Measurements from ENCODE around the gene CNNM1.

The CNNM1 gene

DNA sequence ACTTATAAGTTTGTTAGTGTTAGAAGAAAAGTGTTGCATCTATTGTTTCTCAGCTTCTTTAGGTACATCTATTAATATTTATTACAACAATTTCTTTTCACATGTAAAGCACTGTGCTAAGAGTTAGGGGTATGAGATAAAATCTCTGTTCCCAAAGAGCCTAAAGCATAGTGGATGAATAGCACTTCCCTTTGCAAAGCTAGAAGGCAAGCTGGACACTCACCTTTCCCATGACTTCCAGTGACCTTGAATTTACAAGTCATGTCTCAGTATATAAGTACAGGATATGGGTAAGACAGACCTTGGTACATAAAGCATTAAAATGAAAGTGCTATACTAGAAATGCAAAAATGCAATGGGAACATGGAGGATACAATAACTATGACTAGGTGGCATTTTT is 8.7 kb downstream of the CNNM1 start:
- H3K4me1 ChIP-seq (ENCODE audit: control insufficient read depth in 1 of 2, insufficient read depth in 2 of 2, low read length in 2 of 2): no peaks in the 10 kb centered on the region
- no peak overlapping the region for H3K27ac ChIP-seq (ENCODE audit: low read length)
- H3K36me3 ChIP-seq (ENCODE audit: control insufficient read depth in 1 of 2, insufficient read depth in 2 of 2, low read length in 2 of 2): no peaks in the 10 kb centered on the region
- no peaks in the 10 kb centered on the region for H3K9me3 ChIP-seq (ENCODE audit: control insufficient read depth in 1 of 2, low read length in 2 of 2)
- no peaks in the 10 kb centered on the region for H3K27me3 ChIP-seq (ENCODE audit: low read depth, low read length)
- H3K4me3 ChIP-seq (ENCODE audit: low read depth in 1 of 2, low read length in 2 of 2): no peak overlapping the region

DNA sequence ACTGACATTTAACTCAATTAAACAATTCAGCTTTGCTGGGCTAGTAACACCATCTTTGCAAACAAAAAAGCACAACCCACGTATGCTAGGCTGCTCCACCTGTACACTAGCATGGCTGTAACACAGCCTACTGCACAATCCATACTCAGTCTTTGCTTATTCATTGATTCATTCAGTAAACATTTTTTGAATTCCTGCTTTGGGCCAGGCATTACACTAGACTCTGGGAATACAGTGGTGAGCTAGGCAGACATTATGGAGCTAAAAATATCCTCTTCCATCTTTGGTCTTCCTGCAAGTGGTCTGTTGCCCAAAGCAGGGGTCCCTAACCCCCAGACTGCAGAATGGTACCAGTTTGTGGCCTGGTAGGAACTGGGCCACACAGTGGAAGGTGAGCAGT is 9.9 kb downstream of the CNNM1 start:
- Histone ChIP-seq H3K9me3 (ENCODE audit: control insufficient read depth in 1 of 2, low read length in 2 of 2) (no peaks in the 10 kb centered on the region), H3K4me1 (ENCODE audit: control insufficient read depth in 1 of 2, insufficient read depth in 2 of 2, low read length in 2 of 2) (no peaks in the 10 kb centered on the region), H3K27ac (ENCODE audit: low read length) (no peak overlapping the region), H3K27me3 (ENCODE audit: low read depth, low read length) (no peaks in the 10 kb centered on the region), H3K36me3 (ENCODE audit: control insufficient read depth in 1 of 2, insufficient read depth in 2 of 2, low read length in 2 of 2) (no peaks in the 10 kb centered on the region), H3K4me3 (ENCODE audit: low read depth in 1 of 2, low read length in 2 of 2) (no peak overlapping the region)

DNA sequence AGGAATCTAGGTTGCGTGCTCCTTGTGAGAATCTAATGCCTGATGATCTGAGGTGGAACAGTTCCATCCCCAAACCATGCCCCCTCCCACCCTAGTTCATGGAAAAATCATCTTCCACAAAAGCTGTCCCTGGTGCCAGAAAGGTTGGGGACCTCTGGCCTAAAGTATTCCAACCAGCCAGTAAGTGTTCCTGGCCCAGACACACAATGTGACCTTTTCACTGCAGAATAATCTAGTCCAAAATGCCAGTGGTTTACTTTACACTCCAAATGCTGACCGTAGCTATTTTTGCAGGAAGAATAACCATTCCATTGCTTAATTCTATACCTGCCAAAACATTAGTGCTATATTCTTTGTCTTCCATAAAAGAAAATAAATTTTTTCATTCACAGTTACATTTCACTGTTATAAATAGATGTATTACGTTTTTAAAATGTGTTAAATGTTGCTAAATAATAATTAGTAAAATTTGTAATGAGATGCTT is 10.4 kb downstream of the CNNM1 start:
- no peaks in the 10 kb centered on the region for H3K27me3 ChIP-seq (ENCODE audit: low read depth, low read length)
- no peaks in the 10 kb centered on the region for H3K9me3 ChIP-seq (ENCODE audit: control insufficient read depth in 1 of 2, low read length in 2 of 2)
- H3K4me3 ChIP-seq (ENCODE audit: low read depth in 1 of 2, low read length in 2 of 2): no peak overlapping the region
- H3K4me1 ChIP-seq (ENCODE audit: control insufficient read depth in 1 of 2, insufficient read depth in 2 of 2, low read length in 2 of 2): peaks cover 0 to 2% of the 10 kb centered on the region in 2 donors
- H3K36me3 ChIP-seq (ENCODE audit: control insufficient read depth in 1 of 2, insufficient read depth in 2 of 2, low read length in 2 of 2): no peaks in the 10 kb centered on the region
- H3K27ac ChIP-seq (ENCODE audit: low read length): no peak overlapping the region

DNA sequence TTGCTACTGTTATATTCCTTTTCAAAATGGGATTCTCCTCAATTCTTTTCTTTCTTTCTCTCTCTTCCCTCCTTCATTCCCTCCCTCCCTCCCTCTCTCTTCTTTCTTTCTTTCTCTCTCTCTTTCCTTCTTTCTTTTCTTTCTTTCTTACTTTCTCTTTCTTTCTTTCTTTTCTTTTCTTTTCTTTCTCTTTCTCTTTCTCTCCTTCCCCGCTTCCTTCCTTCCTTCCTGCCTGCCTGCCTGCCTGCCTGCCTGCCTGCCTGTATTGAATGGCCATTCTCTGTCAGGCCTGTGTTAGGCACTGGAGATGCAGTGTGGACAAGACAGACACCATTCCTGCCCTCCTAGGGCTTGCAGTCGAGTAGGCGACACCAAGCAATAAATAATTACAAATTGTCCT is 11.5 kb downstream of the CNNM1 start:
- Histone ChIP-seq H3K4me3 (ENCODE audit: low read depth in 1 of 2, low read length in 2 of 2) (no peak overlapping the region), H3K4me1 (ENCODE audit: control insufficient read depth in 1 of 2, insufficient read depth in 2 of 2, low read length in 2 of 2) (peaks cover 0 to 5% of the 10 kb centered on the region in 2 donors), H3K36me3 (ENCODE audit: control insufficient read depth in 1 of 2, insufficient read depth in 2 of 2, low read length in 2 of 2) (no peaks in the 10 kb centered on the region), H3K27ac (ENCODE audit: low read length) (no peak overlapping the region), H3K27me3 (ENCODE audit: low read depth, low read length) (no peaks in the 10 kb centered on the region), H3K9me3 (ENCODE audit: control insufficient read depth in 1 of 2, low read length in 2 of 2) (no peaks in the 10 kb centered on the region)

- H3K27me3 ChIP-seq (ENCODE audit: low read depth, low read length): no peaks in the 10 kb centered on the region
- H3K4me3 ChIP-seq (ENCODE audit: low read depth in 1 of 2, low read length in 2 of 2): no peak overlapping the region
- no peaks in the 10 kb centered on the region for H3K9me3 ChIP-seq (ENCODE audit: control insufficient read depth in 1 of 2, low read length in 2 of 2)
- peaks cover 0 to 5% of the 10 kb centered on the region in 2 donors for H3K4me1 ChIP-seq (ENCODE audit: control insufficient read depth in 1 of 2, insufficient read depth in 2 of 2, low read length in 2 of 2)
- no peak overlapping the region for H3K27ac ChIP-seq (ENCODE audit: low read length)
- H3K36me3 ChIP-seq (ENCODE audit: control insufficient read depth in 1 of 2, insufficient read depth in 2 of 2, low read length in 2 of 2): no peaks in the 10 kb centered on the region
These were observed 12.1 kb downstream of the CNNM1 start for GRCh38 chr10:99341248-99341647.

DNA sequence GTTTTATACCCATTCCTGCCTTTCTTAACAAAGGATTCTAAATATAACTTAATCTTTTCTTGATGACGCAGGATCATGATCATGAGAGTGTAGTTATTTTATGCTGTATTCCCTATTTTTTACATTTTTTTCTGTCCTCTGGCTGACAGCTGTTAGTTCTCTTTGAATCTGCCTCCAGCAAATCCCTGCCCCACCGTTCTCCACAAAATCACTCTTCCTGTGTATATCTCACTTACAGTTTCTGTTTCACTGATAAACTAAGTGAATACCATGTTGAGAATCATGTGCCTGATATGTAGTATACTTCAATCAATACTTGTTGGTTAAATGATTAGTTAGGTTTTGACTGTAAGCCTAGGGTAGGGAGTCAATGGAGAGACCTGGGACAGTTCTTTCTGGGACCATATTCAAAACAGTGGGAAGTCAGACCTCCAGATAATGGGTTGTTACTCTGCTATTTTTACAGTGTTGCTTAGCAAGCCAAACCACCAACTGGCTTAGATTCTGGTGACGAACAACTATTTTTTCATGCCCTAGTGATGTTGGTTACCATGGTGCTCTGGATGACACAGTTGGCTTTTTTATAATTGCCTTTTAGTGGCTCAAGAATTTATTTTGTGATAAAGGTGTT is 12.8 kb downstream of the CNNM1 start:
- Histone ChIP-seq H3K4me1 (ENCODE audit: control insufficient read depth in 1 of 2, insufficient read depth in 2 of 2, low read length in 2 of 2) (peaks cover 0 to 5% of the 10 kb centered on the region in 2 donors), H3K27me3 (ENCODE audit: low read depth, low read length) (no peaks in the 10 kb centered on the region), H3K9me3 (ENCODE audit: control insufficient read depth in 1 of 2, low read length in 2 of 2) (no peaks in the 10 kb centered on the region), H3K27ac (ENCODE audit: low read length) (no peak overlapping the region), H3K4me3 (ENCODE audit: low read depth in 1 of 2, low read length in 2 of 2) (no peak overlapping the region), H3K36me3 (ENCODE audit: control insufficient read depth in 1 of 2, insufficient read depth in 2 of 2, low read length in 2 of 2) (no peaks in the 10 kb centered on the region)

- H3K4me3 ChIP-seq (ENCODE audit: low read depth in 1 of 2, low read length in 2 of 2): no peak overlapping the region
- H3K9me3 ChIP-seq (ENCODE audit: control insufficient read depth in 1 of 2, low read length in 2 of 2): no peaks in the 10 kb centered on the region
- no peaks in the 10 kb centered on the region for H3K27me3 ChIP-seq (ENCODE audit: low read depth, low read length)
- no peaks in the 10 kb centered on the region for H3K36me3 ChIP-seq (ENCODE audit: control insufficient read depth in 1 of 2, insufficient read depth in 2 of 2, low read length in 2 of 2)
- H3K4me1 ChIP-seq (ENCODE audit: control insufficient read depth in 1 of 2, insufficient read depth in 2 of 2, low read length in 2 of 2): peaks cover 0 to 5% of the 10 kb centered on the region in 2 donors
- no peak overlapping the region for H3K27ac ChIP-seq (ENCODE audit: low read length)
These were observed 14.1 kb downstream of the CNNM1 start for GRCh38 chr10:99343262-99343661.

- Histone ChIP-seq H3K9me3 (ENCODE audit: control insufficient read depth in 1 of 2, low read length in 2 of 2) (no peaks in the 10 kb centered on the region), H3K4me3 (ENCODE audit: low read depth in 1 of 2, low read length in 2 of 2) (no peak overlapping the region), H3K27ac (ENCODE audit: low read length) (no peak overlapping the region), H3K27me3 (ENCODE audit: low read depth, low read length) (no peaks in the 10 kb centered on the region), H3K36me3 (ENCODE audit: control insufficient read depth in 1 of 2, insufficient read depth in 2 of 2, low read length in 2 of 2) (no peaks in the 10 kb centered on the region), H3K4me1 (ENCODE audit: control insufficient read depth in 1 of 2, insufficient read depth in 2 of 2, low read length in 2 of 2) (peaks cover 0 to 5% of the 10 kb centered on the region in 2 donors)
These were observed 15.6 kb downstream of the CNNM1 start for GRCh38 chr10:99344715-99345114.

DNA sequence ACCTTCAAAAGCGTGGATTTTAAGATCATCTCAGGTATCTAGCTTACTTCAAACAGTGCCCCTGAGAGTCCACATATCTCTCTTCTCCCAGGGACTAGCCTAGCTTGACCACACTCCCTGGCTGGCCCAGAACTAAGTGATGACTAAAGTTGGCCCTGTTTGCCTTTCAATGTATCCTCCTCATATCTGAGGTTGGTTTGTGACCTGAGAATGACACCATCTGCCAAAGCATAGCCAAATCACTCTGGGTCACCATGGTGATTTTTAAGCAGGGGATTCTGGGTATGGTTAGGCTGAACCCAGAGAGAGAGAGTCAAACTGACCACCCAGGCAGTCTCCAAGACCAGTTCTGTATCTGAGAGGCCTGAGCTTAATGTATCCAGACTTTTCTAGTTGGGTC is 16.2 kb downstream of the CNNM1 start:
- Histone ChIP-seq H3K9me3 (ENCODE audit: control insufficient read depth in 1 of 2, low read length in 2 of 2) (no peaks in the 10 kb centered on the region), H3K36me3 (ENCODE audit: control insufficient read depth in 1 of 2, insufficient read depth in 2 of 2, low read length in 2 of 2) (no peaks in the 10 kb centered on the region), H3K4me1 (ENCODE audit: control insufficient read depth in 1 of 2, insufficient read depth in 2 of 2, low read length in 2 of 2) (peaks cover 0 to 5% of the 10 kb centered on the region in 2 donors), H3K27ac (ENCODE audit: low read length) (no peak overlapping the region), H3K27me3 (ENCODE audit: low read depth, low read length) (no peaks in the 10 kb centered on the region), H3K4me3 (ENCODE audit: low read depth in 1 of 2, low read length in 2 of 2) (no peak overlapping the region)

GRCh38 chr10:99346247-99346646 is 17.1 kb downstream of the CNNM1 start:
- Histone ChIP-seq H3K36me3 (ENCODE audit: control insufficient read depth in 1 of 2, insufficient read depth in 2 of 2, low read length in 2 of 2) (no peaks in the 10 kb centered on the region), H3K4me1 (ENCODE audit: control insufficient read depth in 1 of 2, insufficient read depth in 2 of 2, low read length in 2 of 2) (peaks cover 0 to 5% of the 10 kb centered on the region in 2 donors), H3K4me3 (ENCODE audit: low read depth in 1 of 2, low read length in 2 of 2) (no peak overlapping the region), H3K27me3 (ENCODE audit: low read depth, low read length) (no peaks in the 10 kb centered on the region), H3K27ac (ENCODE audit: low read length) (no peak overlapping the region), H3K9me3 (ENCODE audit: control insufficient read depth in 1 of 2, low read length in 2 of 2) (no peaks in the 10 kb centered on the region)

- Histone ChIP-seq H3K27ac (ENCODE audit: low read length) (no peak overlapping the region), H3K36me3 (ENCODE audit: control insufficient read depth in 1 of 2, insufficient read depth in 2 of 2, low read length in 2 of 2) (no peaks in the 10 kb centered on the region), H3K4me1 (ENCODE audit: control insufficient read depth in 1 of 2, insufficient read depth in 2 of 2, low read length in 2 of 2) (peaks cover 0 to 5% of the 10 kb centered on the region in 2 donors), H3K27me3 (ENCODE audit: low read depth, low read length) (no peaks in the 10 kb centered on the region), H3K9me3 (ENCODE audit: control insufficient read depth in 1 of 2, low read length in 2 of 2) (no peaks in the 10 kb centered on the region), H3K4me3 (ENCODE audit: low read depth in 1 of 2, low read length in 2 of 2) (no peak overlapping the region)
These were observed 18.5 kb downstream of the CNNM1 start for GRCh38 chr10:99347672-99348071.

- Histone ChIP-seq H3K36me3 (ENCODE audit: control insufficient read depth in 1 of 2, insufficient read depth in 2 of 2, low read length in 2 of 2) (no peaks in the 10 kb centered on the region), H3K27me3 (ENCODE audit: low read depth, low read length) (no peaks in the 10 kb centered on the region)
These were observed 24.0 kb downstream of the CNNM1 start for GRCh38 chr10:99353182-99353581.

More at GRCh38 chr10:99353182-99353581, 24.0 kb downstream of the CNNM1 start:
- Histone ChIP-seq H3K27ac (ENCODE audit: low read length) (no peak overlapping the region), H3K9me3 (ENCODE audit: control insufficient read depth in 1 of 2, low read length in 2 of 2) (no peaks in the 10 kb centered on the region), H3K4me3 (ENCODE audit: low read depth in 1 of 2, low read length in 2 of 2) (no peak overlapping the region), H3K4me1 (ENCODE audit: control insufficient read depth in 1 of 2, insufficient read depth in 2 of 2, low read length in 2 of 2) (no peaks in the 10 kb centered on the region)
